ENCODE measurements around the gene MTHFSD.

The MTHFSD gene

GRCh38 chr16:86584071-86584685, 29.1 kb upstream of the MTHFSD start:
- in situ Hi-C loops (cut with HindIII; ENCODE audit: low sequenced_read_pairs) = no loop called here

- in situ Hi-C loops (cut with HindIII; ENCODE audit: low sequenced_read_pairs) = no loop called here
Observed at GRCh38 chr16:86581458-86581857, 26.4 kb upstream of the MTHFSD start.

DNA sequence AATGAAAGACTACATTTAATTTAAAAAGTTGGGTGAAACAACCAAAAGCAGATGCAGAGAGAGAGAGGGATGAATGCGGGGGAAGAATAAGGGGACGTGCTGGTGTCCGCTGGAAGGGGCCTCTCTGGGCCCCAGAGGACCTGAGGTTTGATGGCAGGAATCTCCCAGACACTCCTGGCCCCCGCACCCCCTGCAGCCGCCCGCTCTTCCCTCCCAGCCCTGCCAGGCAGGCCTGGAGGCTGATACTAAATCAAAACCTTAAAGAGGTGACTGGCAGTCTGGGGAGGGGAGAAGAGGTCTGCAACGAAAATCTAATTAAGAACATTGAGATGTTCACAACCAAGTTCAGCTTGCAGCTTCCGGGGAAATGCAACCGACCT, 25.7 kb upstream of the MTHFSD start:
- in situ Hi-C loops (cut with HindIII; ENCODE audit: low sequenced_read_pairs) = no loop called here

DNA sequence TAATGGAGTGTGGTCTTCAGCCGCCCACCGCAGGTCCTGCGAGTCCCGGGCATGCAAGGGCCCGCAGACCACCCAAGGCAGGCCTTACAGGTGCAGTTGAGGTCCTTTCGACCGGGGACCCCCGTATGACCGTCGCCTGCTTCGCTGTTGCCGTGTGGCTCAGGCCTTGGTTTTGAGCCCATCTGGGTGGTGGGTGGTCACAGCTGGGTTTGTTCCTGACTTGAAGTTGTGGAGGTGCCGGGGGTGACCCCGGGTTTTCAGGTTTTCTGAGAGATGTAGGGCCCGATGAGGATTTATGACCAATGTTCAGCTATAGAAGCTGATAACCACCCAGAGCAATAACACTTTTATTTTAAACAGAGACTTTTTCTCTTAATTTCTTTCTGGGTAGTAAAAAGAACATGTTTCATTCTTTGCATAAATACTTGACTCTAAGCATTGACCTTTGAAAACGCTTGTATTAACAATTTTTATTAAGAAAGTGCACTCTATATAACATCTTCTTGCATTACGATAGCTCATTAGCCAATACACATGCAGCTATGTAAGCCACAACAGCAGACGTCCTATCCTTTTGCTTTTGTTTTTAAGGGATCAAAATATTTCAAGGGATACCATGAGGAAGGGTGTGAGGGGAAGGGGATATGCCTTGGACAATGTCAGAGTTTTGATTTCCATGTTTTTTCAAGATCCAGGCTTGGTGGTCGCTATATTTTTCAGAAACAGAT, 25.2 kb upstream of the MTHFSD start:
- in situ Hi-C loops (cut with HindIII; ENCODE audit: low sequenced_read_pairs) = no loop called here

DNA sequence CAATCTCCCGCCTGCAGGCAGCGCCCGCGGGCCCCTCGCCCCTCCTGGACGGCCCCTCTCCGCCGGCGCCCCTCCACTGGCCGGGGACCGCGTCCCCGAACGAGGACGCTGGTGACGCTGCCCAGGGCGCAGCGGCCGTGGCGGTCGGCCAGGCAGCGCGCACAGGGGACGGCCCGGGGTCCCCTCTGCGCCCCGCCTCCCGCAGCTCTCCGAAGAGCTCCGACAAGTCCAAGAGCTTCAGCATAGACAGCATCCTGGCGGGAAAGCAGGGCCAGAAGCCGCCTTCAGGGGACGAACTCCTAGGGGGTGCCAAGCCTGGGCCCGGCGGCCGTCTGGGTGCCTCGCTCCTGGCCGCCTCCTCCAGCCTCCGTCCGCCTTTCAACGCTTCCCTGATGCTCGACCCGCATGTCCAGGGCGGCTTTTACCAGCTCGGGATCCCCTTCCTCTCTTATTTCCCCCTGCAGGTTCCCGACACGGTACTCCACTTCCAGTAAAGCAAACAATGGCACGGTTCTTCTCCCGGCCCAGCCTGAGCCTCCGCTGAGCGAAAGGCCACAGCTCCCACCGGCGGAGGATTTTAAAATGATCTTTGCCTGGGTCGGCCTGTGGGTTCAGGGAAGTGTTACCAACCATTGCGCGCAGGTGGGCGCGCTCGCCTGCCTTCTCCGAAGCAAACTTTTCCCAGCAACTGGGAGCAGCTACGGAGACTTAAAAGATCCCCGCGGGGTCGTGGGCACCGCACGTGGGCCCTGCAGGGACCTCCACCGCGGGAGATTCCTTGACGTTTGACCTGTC, 24.4 kb upstream of the MTHFSD start:
- in situ Hi-C loops (cut with HindIII; ENCODE audit: low sequenced_read_pairs) = no loop called here

- in situ Hi-C loops (cut with HindIII; ENCODE audit: low sequenced_read_pairs) = no loop called here
Observed at GRCh38 chr16:86578611-86579267, 23.7 kb upstream of the MTHFSD start.

DNA sequence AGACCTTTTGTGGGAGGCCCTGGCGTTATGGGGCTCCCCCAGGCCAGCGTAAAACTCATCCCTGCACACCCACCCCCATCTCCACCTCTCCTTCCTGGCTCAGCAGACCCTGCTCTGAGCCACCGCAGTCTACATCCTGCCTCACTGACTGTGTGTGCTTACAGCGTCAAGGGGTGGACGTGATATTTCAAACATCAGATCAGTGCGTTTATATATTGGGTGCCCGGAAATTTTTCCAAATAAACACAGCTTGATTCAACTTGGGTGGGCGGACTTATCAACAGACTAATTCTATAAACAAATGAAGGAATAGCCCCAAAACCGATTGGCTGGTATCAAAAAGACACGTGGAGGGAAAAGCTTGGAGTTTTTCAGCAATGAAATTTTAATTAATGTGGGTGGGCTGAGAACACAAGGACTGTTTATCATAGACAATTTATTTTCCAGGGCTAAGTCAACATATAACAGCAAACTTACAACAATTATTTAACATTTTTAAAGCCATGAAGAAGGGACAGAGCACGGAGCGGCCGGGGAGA, 23.1 kb upstream of the MTHFSD start, which contains the start of gene FOXL1:
FOXL1 (plus strand) TSS at position 489 of the 539 bp plus-strand sequence. CDS start 175 bp downstream, outside the sequence.
- in situ Hi-C loops (cut with HindIII; ENCODE audit: low sequenced_read_pairs) = no loop called here

GRCh38 chr16:86577314-86577971, 22.4 kb upstream of the MTHFSD start:
- in situ Hi-C loops (cut with HindIII; ENCODE audit: low sequenced_read_pairs) = no loop called here

DNA sequence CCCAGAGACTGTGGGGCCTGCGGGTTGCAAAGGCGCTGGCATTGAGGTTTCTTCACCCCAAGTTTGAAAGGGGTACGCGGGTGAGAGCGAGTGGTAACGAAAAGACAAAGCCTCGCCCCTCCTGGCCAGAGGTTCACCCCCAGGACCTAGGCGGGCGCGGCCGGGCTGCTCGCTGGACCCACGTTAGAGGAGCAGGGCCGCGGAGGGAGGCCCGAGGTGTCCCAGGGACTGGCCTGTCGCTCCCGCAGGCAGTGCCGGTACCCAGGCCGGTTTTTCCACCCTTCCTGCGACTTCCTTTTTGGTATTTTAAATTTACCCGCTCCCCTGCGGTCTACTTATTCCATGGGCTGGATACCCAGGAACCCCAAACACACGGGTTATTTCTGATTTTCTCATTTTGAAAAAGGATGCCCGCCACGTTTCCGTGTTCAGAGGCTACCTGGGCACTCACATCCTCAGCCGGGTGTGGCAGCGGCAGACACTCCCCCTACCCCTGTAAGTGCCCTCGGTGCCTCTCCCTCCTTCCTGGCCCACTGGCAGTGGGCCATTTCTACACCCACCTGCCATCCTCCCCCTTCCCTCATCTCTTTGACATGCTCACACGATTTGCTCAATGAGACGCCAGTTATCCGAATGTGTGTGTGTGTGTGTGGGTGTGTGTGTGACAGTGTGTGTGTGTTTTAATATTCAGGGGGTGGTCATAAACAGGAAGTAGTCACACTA, 21.7 kb upstream of the MTHFSD start:
- in situ Hi-C loops (cut with HindIII; ENCODE audit: low sequenced_read_pairs) = no loop called here

DNA sequence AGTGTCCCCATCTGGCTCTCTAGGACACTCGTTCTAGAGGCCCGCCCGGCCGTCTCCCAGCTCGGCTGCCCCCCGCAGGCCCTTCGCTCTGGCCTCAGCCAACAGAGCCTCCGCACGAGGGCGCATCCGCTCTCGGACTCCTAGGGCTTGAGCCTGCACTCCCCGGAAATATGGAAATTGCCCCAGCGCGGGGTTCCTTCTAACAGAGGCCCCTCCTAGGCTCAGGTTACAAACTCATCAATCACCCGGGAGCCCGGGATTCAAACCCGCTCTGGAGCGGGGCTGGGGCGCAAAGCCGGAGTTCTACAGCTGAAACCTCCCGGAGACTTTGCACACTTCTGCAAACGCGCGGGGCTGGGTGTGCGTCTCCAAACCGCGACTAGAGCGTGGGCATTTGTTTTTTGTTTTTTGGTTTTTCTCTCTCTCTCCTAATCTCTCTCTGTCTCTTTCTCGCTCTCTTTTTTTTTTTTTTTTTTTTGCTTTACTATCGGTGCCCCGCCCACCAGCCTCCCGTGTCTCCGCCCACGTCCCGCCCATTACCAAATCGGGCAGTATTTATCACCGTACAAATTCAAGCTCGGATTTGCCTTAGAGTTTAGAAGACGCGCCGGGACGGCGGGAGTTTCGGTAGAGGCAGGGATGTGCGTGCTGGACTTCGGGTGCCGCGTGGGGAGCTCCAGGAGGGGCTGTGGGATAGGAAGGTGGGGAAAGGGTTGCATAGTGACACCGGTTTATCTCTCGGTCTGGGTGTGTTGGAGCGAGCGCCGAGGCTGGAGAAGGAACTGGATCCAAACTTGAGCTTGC, 20.9 kb upstream of the MTHFSD start:
- in situ Hi-C loops (cut with HindIII; ENCODE audit: low sequenced_read_pairs) = no loop called here

DNA sequence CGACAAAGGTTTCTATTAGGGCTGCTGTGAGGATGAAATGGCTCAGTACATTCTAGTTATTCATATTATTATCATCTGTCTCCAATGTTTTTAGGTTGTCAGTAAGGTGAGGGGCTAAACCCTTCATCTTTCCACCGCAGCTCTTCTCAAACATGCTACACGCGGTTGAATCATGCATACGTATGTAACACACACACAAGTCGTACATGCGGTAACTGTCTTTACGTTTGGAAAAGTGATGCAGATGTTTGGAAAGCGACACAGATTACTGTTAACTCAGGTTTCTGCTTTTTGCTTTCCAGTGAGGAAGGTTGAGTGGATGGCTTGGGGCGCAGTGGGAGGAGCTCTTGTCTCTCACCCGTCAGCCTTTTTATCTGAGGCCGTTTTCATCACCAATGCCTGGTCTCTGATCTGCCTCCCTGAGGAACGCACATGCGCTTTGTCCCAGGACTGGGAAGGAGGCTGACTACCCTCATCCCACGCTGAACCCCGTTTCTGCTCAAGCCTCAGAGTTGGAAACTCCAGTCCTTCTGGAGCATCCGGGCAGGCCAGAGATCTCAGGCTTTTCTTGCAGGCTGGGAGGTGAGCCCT, 20.2 kb upstream of the MTHFSD start:
- in situ Hi-C loops (cut with HindIII; ENCODE audit: low sequenced_read_pairs) = no loop called here

DNA sequence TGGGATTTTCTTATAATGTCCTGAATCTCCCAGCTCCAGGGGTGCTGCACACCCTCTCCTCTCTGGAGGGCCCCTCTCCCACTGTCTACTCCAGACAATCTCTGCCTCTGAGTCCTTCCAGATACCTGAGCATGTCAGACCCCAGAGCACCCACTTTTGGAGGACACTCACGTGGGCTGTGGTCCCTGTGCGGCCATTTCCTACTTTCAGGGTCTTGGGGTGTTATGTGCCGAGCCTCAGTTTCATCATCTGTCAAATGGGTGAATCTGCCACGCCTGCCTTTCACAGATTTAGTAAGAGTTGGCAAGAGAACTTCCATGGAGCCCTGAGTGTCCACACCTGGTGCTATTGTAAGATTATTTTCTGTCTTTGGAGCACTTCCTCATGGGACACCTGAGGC, 19.6 kb upstream of the MTHFSD start:
- in situ Hi-C loops (cut with HindIII; ENCODE audit: low sequenced_read_pairs) = loop anchor here (25.0 kb wide), 1 partner anchor 188 kb away; no protein-coding TSS in a partner anchor

- in situ Hi-C loops (cut with HindIII; ENCODE audit: low sequenced_read_pairs) = loop anchor here (25.0 kb wide), 1 partner anchor 188 kb away; no protein-coding TSS in a partner anchor
Observed at GRCh38 chr16:86573646-86574508, 18.8 kb upstream of the MTHFSD start.

GRCh38 chr16:86573215-86573614, 18.2 kb upstream of the MTHFSD start:
- in situ Hi-C loops (cut with HindIII; ENCODE audit: low sequenced_read_pairs) = loop anchor here (25.0 kb wide), 1 partner anchor 189 kb away; no protein-coding TSS in a partner anchor

GRCh38 chr16:86572606-86573005, 17.6 kb upstream of the MTHFSD start:
- in situ Hi-C loops (cut with HindIII; ENCODE audit: low sequenced_read_pairs) = loop anchor here (25.0 kb wide), 1 partner anchor 190 kb away; no protein-coding TSS in a partner anchor

DNA sequence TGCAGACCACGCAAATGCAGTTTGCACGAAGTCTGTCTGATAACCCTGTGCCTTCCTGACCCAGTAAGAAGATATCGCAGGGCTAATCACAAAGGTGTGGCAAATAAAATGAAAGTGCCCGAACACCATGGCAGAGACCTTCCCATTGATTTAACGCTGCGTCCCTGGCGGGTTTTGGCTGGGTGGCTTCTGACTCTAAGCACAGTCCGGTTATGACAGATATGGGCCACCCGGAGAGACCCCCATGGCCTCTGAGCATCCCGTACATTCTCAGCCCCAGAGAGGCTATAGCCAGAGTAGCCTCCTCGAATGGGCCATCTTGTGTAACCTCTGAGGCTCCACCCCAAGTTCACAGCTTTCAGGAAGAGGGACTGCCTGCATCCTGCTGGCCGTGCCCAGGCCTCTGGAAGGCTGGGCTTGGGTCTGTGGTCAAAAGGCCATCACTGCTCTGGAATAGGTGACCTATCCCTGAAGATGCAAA, 17.0 kb upstream of the MTHFSD start:
- in situ Hi-C loops (cut with HindIII; ENCODE audit: low sequenced_read_pairs) = loop anchor here (25.0 kb wide), 1 partner anchor 190 kb away; no protein-coding TSS in a partner anchor

DNA sequence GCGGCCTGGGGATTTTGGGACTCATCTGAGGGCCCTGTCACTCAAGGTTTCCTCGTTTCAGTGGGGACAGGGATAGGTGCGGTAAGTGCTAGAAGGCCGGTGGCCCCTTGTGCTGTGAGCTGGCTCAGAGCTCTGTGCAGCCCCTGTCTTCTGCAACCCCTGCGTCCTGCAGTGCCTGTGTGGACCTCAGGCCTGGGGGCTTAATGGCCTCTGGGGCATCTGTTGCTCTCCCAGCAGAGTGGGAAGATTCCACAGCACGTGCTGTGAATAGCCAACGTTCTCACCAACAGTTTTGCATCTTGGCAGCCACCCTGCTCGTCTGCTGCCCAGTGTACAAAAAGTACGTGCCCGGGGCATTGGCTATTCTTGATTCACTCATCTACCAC, 16.5 kb upstream of the MTHFSD start:
- in situ Hi-C loops (cut with HindIII; ENCODE audit: low sequenced_read_pairs) = loop anchor here (25.0 kb wide), 1 partner anchor 191 kb away; no protein-coding TSS in a partner anchor
